ENCODE data around the gene PDS5A. TPM values are rescaled to one million over a fixed set of nuclear protein-coding genes. Genes with fewer than 3 reads are reported as not detected.

The PDS5A gene
- total and polyA plus RNA-seq, 2 donors (not counting 3 experiments of a cell fraction or from before 2014, with no cell fraction given) = 17.5 to 80.8 TPM

- Histone ChIP-seq H4K20me1 (replicated peaks; ENCODE audit: control insufficient read depth, extremely low read depth, insufficient read depth, low read length) (no peaks in the 10 kb centered on the region), H3K9me1 (replicated peaks; ENCODE audit: control insufficient read depth, extremely low read depth, insufficient read depth, low read length) (no peaks in the 10 kb centered on the region), H3K27me3 (ENCODE audit: control insufficient read depth in 2 of 2, insufficient read depth in 2 of 2, low read length in 2 of 2) (no peaks in the 10 kb centered on the region), H3K36me3 (ENCODE audit: control insufficient read depth in 2 of 2, extremely low read depth in 1 of 2, insufficient read depth in 2 of 2, low read length in 2 of 2) (no peaks in the 10 kb centered on the region), H2AFZ (ENCODE audit: low read depth, low read length) (no peak overlapping the region), H3K79me2 (ENCODE audit: control insufficient read depth, insufficient read depth, low read length) (no peaks in the 10 kb centered on the region), H3K4me1 (ENCODE audit: control insufficient read depth, extremely low read depth, insufficient read depth, low read length) (no peaks in the 10 kb centered on the region), H3K4me2 (ENCODE audit: insufficient read depth, low read length) (no peak overlapping the region), H3K27ac (ENCODE audit: insufficient read depth, low read depth, low read length) (no peak overlapping the region), H3K4me3 (replicated peaks in 1 of 3; ENCODE audit: insufficient read depth in 1 of 3, low read depth in 1 of 3, low read length in 3 of 3) (no peak overlapping the region), H3K9ac (replicated peaks; ENCODE audit: extremely low read depth, insufficient read depth, low read length) (no peak overlapping the region), H3K9me3 (replicated peaks; ENCODE audit: control insufficient read depth, insufficient read depth, low read length) (no peaks in the 10 kb centered on the region)
- dilution Hi-C loops (cut with MboI; ENCODE audit: extremely low pct_ligation_motif_present, low sequenced_read_pairs) = no loop called here
- TF ChIP-seq GATA2 (IDR thresholded peaks at IDR 0.05; ENCODE audit: insufficient read depth, insufficient read length, low read depth, low read length) (no peak), POLR2AphosphoS5 (IDR thresholded peaks at IDR 0.05; ENCODE audit: insufficient read depth, low read depth, low read length) (no peak), JUN (IDR thresholded peaks at IDR 0.05; ENCODE audit: borderline replicate concordance, insufficient read depth, insufficient read length, low read depth) (no peak), EZH2 (IDR thresholded peaks at IDR 0.05; ENCODE audit: borderline replicate concordance, low read depth, low read length, severe bottlenecking) (no peak), MAX (IDR thresholded peaks at IDR 0.05; ENCODE audit: insufficient read depth, insufficient read length) (no peak), CTCF (IDR thresholded peaks at IDR 0.05; ENCODE audit: extremely low read depth in 1 of 2, insufficient read depth in 1 of 2, low read depth in 1 of 2, low read length in 2 of 2) (no peak), POLR2A (IDR thresholded peaks at IDR 0.05; ENCODE audit: low read depth, low read length) (no peak), MYC (IDR thresholded peaks at IDR 0.05; ENCODE audit: low read depth, low read length) (no peak), FOS (IDR thresholded peaks at IDR 0.05; ENCODE audit: borderline replicate concordance, insufficient read depth, low read length) (no peak)
- POLR2A ChIA-PET = interaction anchor here (0.5 kb wide), 1 partner anchor 55 kb away, joined by 3 read pairs; no protein-coding TSS in a partner anchor
- CTCF ChIA-PET = no interaction called here
- BruUV-seq (replicated peaks) = no TSS peak
- DNase-seq (ENCODE audit: low read depth, low spot score) (no peak), FAIRE-seq (no peak)
- intact Hi-C loops (cut with micrococcal nuclease) = no loop called here
These were observed 23.0 kb upstream of the PDS5A start for GRCh38 chr4:40000711-40001110.
